Brain microvascular endothelial cell (primary cell): ENCODE results near the gene CSTB.

Experiments used
- DNase-seq: peaks from one replicate; pipeline ENCODE4 v3.0.0-alpha.2; 2020
- H3K27ac ChIP-seq: fragments of 250-450 bp; sonication (Bioruptor Pico); 2 replicates; pipeline ENCODE4 v1.5.1; 2020; ENCODE audit warnings: mild to moderate bottlenecking, moderate library complexity
- H3K27me3 ChIP-seq: fragments of 250-450 bp; sonication (Bioruptor Pico); replicated peaks from 2 replicates; pipeline ENCODE4 v1.5.1; 2020; ENCODE audit warnings: mild to moderate bottlenecking
- H3K36me3 ChIP-seq: fragments of 250-450 bp; sonication (Bioruptor Pico); replicated peaks from 2 replicates; pipeline ENCODE4 v1.5.1; 2020; ENCODE audit warnings: mild to moderate bottlenecking
- H3K4me3 ChIP-seq: 2 replicates; pipeline ENCODE4 v1.5.1; 2011; ENCODE audit warnings: low read depth, mild to moderate bottlenecking, control low read depth, low read length, moderate library complexity
- CTCF ChIP-seq: IDR thresholded peaks from 2 replicates; pipeline ENCODE4 v1.5.1; 2011; ENCODE audit warnings: low read depth, mild to moderate bottlenecking, moderate library complexity, low read length, control low read depth, inconsistent platforms; ENCODE audit errors: missing control alignments
- in situ Hi-C: cut with HindIII; loops from 2 replicates; pipeline ENCODE4 v1.10.0; 2017; ENCODE audit warnings: low sequenced_read_pairs, low pct_ligation_motif_present

The CSTB gene

DNA sequence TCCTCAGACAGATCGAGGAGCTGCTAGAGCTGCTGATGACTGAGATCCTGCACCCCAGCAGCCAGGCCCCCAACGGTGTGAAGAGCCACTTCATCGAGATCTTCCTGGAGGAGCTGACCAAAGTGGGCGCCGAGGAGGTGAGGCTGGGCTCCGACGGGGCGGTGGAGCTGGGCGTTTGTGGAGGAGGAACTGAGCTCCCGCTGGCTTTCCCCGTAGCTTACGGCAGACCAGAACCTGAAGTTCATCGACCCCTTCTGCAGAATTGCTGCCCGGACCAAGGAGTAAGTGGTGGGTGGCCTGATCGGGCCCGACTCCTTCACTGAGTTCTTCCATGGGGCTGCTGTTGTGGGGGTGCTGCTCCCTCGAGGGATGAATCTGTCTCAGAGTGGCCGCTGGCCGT, 21.3 kb upstream of the CSTB start:
- in situ Hi-C loops, result no loop called here
- TF ChIP-seq CTCF, result no peak
- Histone ChIP-seq H3K36me3 (peaks cover 84% of the 10 kb centered on the region), H3K4me3 (no peak overlapping the region), H3K27ac (no peak overlapping the region), H3K27me3 (no peaks in the 10 kb centered on the region)
- no peak for DNase-seq

DNA sequence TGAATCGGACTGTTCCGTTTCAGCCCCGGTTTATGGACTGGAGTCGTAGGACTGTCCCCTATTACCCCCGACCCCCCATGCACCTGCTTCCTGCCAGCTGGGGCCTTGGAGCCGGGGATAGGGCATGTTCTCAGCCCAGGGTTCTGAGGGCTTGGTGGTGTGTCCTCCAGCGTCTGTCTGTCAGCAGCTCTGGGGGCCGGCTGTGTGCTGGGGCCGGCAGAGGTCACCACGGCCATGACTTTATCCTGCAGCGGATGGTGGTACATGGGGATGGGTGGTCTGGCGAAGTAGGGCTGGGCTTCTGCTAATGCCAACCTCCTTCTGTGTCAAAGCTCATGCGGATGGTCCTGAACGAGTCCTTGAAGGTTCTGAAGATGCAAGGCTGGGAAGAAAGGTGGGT, 18.7 kb upstream of the CSTB start:
- in situ Hi-C loops, result no loop called here
- H3K27me3 ChIP-seq, result no peaks in the 10 kb centered on the region
- TF ChIP-seq CTCF, result no peak
- H3K4me3 ChIP-seq, result no peak overlapping the region
- no peak overlapping the region for H3K27ac ChIP-seq
- H3K36me3 ChIP-seq, result peaks cover 66% of the 10 kb centered on the region
- no peak for DNase-seq

DNA sequence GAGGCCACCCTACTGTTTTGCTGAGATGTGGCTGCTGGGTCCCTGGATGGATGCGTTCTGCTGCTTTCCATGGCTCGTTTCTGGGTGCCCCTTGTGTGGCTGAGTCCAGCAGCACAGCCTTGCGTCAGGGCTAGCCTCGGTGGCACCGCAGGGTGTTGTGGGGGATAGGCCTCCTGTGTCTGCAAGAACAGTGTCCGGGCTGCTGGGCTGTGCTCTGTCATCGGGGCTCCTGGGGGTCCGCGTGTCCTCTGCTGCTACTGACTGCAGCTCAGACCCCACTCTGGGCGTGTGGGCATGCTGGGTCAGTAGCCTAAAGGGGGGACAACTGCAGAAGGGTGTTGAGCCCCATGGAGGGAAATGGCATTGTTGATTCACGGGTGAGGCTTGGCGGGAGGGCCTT, 18.2 kb upstream of the CSTB start:
- H3K27me3 ChIP-seq, result no peaks in the 10 kb centered on the region
- H3K36me3 ChIP-seq, result peaks cover 61% of the 10 kb centered on the region
- H3K4me3 ChIP-seq, result no peak overlapping the region
- H3K27ac ChIP-seq, result no peak overlapping the region
- no peak for TF ChIP-seq CTCF
- no peak for DNase-seq
- in situ Hi-C loops, result no loop called here

GRCh38 chr21:43793243-43793642, 17.1 kb upstream of the CSTB start:
- TF ChIP-seq CTCF, result no peak
- DNase-seq, result no peak

DNA sequence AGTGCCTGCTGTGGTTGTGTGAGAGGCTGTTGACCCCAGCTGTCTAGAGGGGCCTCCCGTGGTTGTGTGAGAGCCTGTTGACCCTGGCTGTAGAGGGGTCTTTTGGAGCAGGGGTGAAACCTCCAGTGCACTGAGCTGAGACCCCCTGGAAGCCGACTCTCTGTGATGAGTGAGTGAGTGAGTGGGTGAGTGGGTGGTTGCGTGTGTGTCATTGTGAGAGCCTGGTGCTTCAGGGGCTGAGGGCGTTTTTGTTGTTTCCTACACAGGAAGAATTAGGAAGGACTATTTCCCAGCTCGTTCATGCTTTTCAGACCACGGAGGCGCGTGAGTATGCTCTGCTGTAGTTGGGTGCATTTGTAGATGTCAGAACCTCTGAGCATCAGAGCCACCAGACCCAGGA, 16.3 kb upstream of the CSTB start:
- no peak for TF ChIP-seq CTCF
- Histone ChIP-seq H3K27me3 (no peaks in the 10 kb centered on the region), H3K27ac (no peak overlapping the region), H3K36me3 (peaks cover 44% of the 10 kb centered on the region), H3K4me3 (no peak overlapping the region)
- no peak for DNase-seq
- in situ Hi-C loops, result no loop called here

More at GRCh38 chr21:43793243-43793642, 17.1 kb upstream of the CSTB start:
- no peaks in the 10 kb centered on the region for H3K27me3 ChIP-seq
- H3K36me3 ChIP-seq, result peaks cover 52% of the 10 kb centered on the region
- no peak overlapping the region for H3K27ac ChIP-seq
- H3K4me3 ChIP-seq, result no peak overlapping the region
- in situ Hi-C loops, result no loop called here

GRCh38 chr21:43790010-43790524, 14.0 kb upstream of the CSTB start:
- Histone ChIP-seq H3K27me3 (no peaks in the 10 kb centered on the region), H3K4me3 (peak overlapping the region; percentile 97), H3K36me3 (peaks cover 24% of the 10 kb centered on the region), H3K27ac (peak overlapping the region; percentile 82)
- TF ChIP-seq CTCF, result no peak
- in situ Hi-C loops, result no loop called here
- DNase-seq, result no peak
